ENCODE data around the gene PTGIS. TPM values are rescaled to one million over a fixed set of nuclear protein-coding genes. Genes with fewer than 3 reads are reported as not detected.

Gene PTGIS
- total RNA-seq, 2 experiments from 2014 or later, result not detected

GRCh38 chr20:49505518-49505917 is 62.4 kb downstream of the PTGIS start:
- no peaks in the 10 kb centered on the region for H3K9me3 ChIP-seq (ENCODE audit: low read length)
- no peak overlapping the region for H3K4me2 ChIP-seq (ENCODE audit: low read length)
- no peaks in the 10 kb centered on the region for H3K9me2 ChIP-seq (ENCODE audit: insufficient read depth, low read length)
- no peaks in the 10 kb centered on the region for H3K4me1 ChIP-seq (ENCODE audit: insufficient read depth, low read length, poor library complexity, severe bottlenecking)
- no peak overlapping the region for H3K4me3 ChIP-seq (ENCODE audit: low read depth, low read length, poor library complexity, severe bottlenecking)
- no peaks in the 10 kb centered on the region for H3K36me3 ChIP-seq (ENCODE audit: insufficient read depth, low read length)
- DNase-seq (ENCODE audit: low spot score), result no peak
- BruUV-seq (replicated peaks), result no TSS peak
- ChIA-PET CTCF (ENCODE audit: unreplicated experiment) (interaction anchor here (0.6 kb wide), 1 partner anchor 93 kb away, joined by 3 read pairs; no protein-coding TSS in a partner anchor), POLR2A (interaction anchor here (0.6 to 1.0 kb wide), 4 partner anchors 19 to 623 kb away, joined by 3 read pairs; no protein-coding TSS in a partner anchor)
- H2AFZ ChIP-seq (ENCODE audit: low read length), result no peak overlapping the region
- intact Hi-C loops (cut with micrococcal nuclease; ENCODE audit: unreplicated experiment), result no loop called here
- H3K27ac ChIP-seq (ENCODE audit: low read depth, low read length, poor library complexity, severe bottlenecking), result no peak overlapping the region
- no peaks in the 10 kb centered on the region for H3K79me2 ChIP-seq (ENCODE audit: insufficient read depth, low read depth, low read length)
- H4K20me1 ChIP-seq (ENCODE audit: insufficient read depth, low read length), result no peaks in the 10 kb centered on the region
- no peak for TF ChIP-seq CTCF (conservative IDR thresholded peaks at IDR 0.05; ENCODE audit: low read length)
- no peak for TF ChIP-seq EZH2phosphoT487 (IDR thresholded peaks at IDR 0.05; ENCODE audit: borderline replicate concordance, low read depth, low read length)

DNA sequence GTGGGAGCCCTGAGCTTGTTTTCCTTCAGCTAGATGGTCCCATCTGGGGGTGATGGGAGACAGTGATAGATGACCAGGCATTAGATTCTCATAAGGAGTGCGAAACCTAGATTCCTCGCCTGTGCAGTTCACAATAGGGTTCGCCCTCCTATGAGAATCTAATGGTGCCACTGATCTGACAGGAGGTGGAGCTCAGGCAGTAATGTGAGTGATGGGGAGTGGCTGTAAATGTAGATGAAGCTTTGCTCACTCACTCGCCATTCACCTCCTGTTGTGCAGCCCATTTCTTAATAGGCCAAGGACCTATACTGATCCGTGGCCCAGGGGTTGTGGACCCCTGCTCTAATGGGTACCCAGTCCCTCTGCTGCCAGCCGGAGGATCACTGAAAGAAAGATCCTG is 64.8 kb downstream of the PTGIS start:
- Histone ChIP-seq H3K79me2 (ENCODE audit: insufficient read depth, low read depth, low read length) (no peaks in the 10 kb centered on the region), H2AFZ (ENCODE audit: low read length) (no peak overlapping the region), H3K9me3 (ENCODE audit: low read length) (no peaks in the 10 kb centered on the region), H3K36me3 (ENCODE audit: insufficient read depth, low read length) (no peaks in the 10 kb centered on the region), H3K4me2 (ENCODE audit: low read length) (no peak overlapping the region), H3K9me2 (ENCODE audit: insufficient read depth, low read length) (no peaks in the 10 kb centered on the region), H3K4me3 (ENCODE audit: low read depth, low read length, poor library complexity, severe bottlenecking) (no peak overlapping the region), H3K4me1 (ENCODE audit: insufficient read depth, low read length, poor library complexity, severe bottlenecking) (no peaks in the 10 kb centered on the region), H4K20me1 (ENCODE audit: insufficient read depth, low read length) (no peaks in the 10 kb centered on the region), H3K27ac (ENCODE audit: low read depth, low read length, poor library complexity, severe bottlenecking) (no peak overlapping the region)
- TF ChIP-seq EZH2phosphoT487 (IDR thresholded peaks at IDR 0.05; ENCODE audit: borderline replicate concordance, low read depth, low read length) (no peak), CTCF (conservative IDR thresholded peaks at IDR 0.05; ENCODE audit: low read length) (no peak)
- intact Hi-C loops (cut with micrococcal nuclease; ENCODE audit: unreplicated experiment), result no loop called here
- no TSS peak for BruUV-seq (replicated peaks)
- ChIA-PET POLR2A (interaction anchor here (0.7 kb wide), 1 partner anchor 431 kb away, joined by 3 read pairs; no protein-coding TSS in a partner anchor), CTCF (ENCODE audit: unreplicated experiment) (no interaction called here)
- no peak for DNase-seq (ENCODE audit: low spot score)

GRCh38 chr20:49501917-49502316 is 66.0 kb downstream of the PTGIS start:
- H4K20me1 ChIP-seq (ENCODE audit: insufficient read depth, low read length), result no peaks in the 10 kb centered on the region
- no TSS peak for BruUV-seq (replicated peaks)
- no peaks in the 10 kb centered on the region for H3K9me3 ChIP-seq (ENCODE audit: low read length)
- no peak overlapping the region for H3K4me3 ChIP-seq (ENCODE audit: low read depth, low read length, poor library complexity, severe bottlenecking)
- POLR2A ChIA-PET, result no interaction called here
- no peak overlapping the region for H2AFZ ChIP-seq (ENCODE audit: low read length)
- no peaks in the 10 kb centered on the region for H3K79me2 ChIP-seq (ENCODE audit: insufficient read depth, low read depth, low read length)
- intact Hi-C loops (cut with micrococcal nuclease; ENCODE audit: unreplicated experiment), result no loop called here
- CTCF ChIA-PET (ENCODE audit: unreplicated experiment), result no interaction called here
- no peaks in the 10 kb centered on the region for H3K36me3 ChIP-seq (ENCODE audit: insufficient read depth, low read length)
- H3K9me2 ChIP-seq (ENCODE audit: insufficient read depth, low read length), result no peaks in the 10 kb centered on the region
- no peaks in the 10 kb centered on the region for H3K4me1 ChIP-seq (ENCODE audit: insufficient read depth, low read length, poor library complexity, severe bottlenecking)
- H3K27ac ChIP-seq (ENCODE audit: low read depth, low read length, poor library complexity, severe bottlenecking), result no peak overlapping the region
- peak; percentile 32 for DNase-seq (ENCODE audit: low spot score)
- no peak for TF ChIP-seq CTCF (conservative IDR thresholded peaks at IDR 0.05; ENCODE audit: low read length)
- no peak for TF ChIP-seq EZH2phosphoT487 (IDR thresholded peaks at IDR 0.05; ENCODE audit: borderline replicate concordance, low read depth, low read length)
- H3K4me2 ChIP-seq (ENCODE audit: low read length), result no peak overlapping the region
